Dermis microvascular lymphatic vessel endothelial cell (primary cell): Measurements from ENCODE around the gene MYL3. TPM values are rescaled to one million over a fixed set of nuclear protein-coding genes. Genes with fewer than 3 reads are reported as not detected.
"Not testable (repeated sequence)": the region's sequence is repeated elsewhere in the genome, so short reads cannot be mapped to it uniquely, and the experiment has no call there.

Source experiments
- DNase-seq, 2 donors: peaks; one replicate each; pipeline versions ENCODE4 v3.0.0 to v3.0.0-alpha.2; 2010; ENCODE audit warnings: low read depth in 2 of 2
- total RNA-seq: library from RNA; depleted of rRNA; stranded (reverse); fragments of >200 nt; gene quantifications from 2 replicates; pipeline ENCODE4 v1.2.1, GENCODE V29; 2014

The MYL3 gene
- total RNA-seq, 1 donor from 2014 or later = not detected

DNA sequence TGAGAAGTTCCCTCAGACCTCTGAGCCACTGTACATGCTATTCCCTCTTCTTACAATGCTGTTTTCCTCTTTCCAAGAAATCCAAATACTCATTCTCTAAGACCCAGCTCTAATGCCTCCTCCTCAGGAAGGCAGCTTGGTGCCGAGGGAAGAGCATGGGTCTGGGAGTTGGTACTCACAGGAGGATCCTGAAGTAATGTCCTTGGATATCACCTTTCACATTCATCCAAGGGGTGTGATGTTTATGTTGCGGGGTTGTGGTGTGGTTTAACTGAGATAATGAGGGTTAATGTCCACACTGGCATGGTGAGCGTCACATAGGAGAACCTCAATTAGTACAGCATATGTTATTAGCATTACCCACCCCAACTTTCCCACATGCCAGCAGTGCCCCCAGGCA is 31.9 kb downstream of the MYL3 start:
- no peak for DNase-seq

DNA sequence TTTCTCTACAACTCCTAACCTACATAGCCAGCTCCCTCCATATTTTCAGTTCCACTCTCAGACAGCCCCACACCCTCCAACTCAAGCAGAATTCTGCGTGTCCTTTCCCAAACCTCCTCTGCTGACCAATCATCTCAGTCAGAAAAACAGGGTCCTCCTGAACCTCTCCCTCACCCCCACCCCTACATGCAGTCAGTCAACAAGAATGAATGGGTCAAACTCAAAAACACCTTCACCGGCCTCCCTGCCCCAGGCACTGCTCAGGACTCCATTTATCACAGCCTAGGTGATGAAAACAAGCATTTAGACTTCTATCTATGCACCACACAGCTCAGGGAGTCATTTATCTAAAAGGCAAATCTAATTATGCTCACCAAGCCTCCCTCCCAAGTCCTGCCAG is 32.4 kb downstream of the MYL3 start:
- no peak for DNase-seq

DNA sequence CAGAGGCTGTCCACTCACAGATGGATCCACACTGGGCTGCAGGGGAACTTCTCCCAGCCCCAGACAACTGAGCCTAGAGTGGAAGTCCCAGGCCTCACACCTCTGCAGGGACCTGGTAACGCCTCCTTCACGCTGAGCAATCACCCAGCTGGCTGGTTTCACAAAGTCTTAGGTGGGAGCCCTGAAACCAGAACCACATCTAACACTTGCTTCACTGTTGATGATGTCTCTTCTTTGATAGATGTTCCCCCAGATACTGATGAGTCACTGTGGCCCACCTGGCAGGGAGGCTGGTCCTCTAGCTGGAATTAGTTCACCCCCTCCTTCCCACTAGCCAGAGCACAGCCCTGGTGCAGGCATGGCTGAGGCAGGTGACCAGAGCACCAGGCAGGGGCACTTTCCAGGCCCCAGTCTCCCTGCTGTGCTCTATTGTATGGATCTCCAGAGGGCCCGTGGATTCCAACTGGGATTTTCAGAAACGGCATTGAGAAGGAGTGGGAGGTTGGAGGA is 33.5 kb downstream of the MYL3 start:
- DNase-seq = no peak

DNA sequence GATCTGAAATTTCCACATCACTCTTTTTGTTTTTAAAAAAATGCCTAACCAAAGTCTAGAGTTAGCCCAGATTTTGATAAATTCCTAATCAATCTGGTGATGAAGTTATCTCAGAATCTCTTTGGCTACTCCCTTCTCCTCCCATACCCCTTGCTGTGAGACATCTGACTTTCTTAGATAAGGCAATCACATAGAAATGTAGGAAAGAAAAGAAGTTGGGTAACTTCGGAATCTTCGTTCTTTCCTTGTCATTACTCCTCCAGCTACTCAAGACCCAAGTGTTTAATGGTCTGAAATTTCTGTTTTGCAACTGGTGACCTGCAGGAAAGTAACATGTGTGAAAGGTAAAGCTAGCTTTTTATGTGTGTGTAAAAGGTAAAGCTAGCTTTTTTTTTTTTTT is 37.8 kb downstream of the MYL3 start:
- DNase-seq = no peak

DNA sequence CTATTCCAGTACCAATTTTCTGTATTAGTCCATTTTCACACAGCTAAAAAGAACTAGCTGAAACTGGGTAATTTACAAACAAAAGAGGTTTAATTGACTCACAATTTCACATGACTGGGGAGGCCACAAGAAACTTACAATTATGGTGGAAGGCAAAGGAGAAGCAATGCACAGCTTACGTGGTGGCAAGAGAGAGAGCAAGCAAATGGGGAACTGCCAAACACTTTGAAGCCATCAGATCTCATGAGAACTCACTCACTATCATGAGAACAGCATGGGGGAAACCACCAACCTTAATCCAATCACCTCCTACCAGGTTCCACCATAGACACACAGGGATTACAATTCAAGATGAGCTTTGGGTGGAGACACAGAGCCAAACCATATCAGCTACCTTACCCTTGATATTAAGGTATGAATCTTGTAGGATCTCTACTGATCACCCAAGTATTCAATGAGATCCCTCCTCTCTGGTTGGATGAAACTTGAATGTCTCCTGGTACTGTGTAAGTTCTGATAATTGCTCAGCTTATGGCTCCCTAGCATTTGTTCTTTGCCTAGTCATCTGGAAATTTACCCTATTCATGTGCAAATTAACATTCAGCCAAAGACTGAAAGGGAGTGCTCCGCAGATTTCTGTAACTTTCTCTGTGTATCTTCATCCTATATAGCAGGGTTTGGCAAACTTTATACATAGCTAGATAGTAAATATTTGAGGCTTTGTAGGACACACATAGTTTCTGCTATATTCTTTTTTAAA is 38.9 kb downstream of the MYL3 start:
- no peak for DNase-seq

DNA sequence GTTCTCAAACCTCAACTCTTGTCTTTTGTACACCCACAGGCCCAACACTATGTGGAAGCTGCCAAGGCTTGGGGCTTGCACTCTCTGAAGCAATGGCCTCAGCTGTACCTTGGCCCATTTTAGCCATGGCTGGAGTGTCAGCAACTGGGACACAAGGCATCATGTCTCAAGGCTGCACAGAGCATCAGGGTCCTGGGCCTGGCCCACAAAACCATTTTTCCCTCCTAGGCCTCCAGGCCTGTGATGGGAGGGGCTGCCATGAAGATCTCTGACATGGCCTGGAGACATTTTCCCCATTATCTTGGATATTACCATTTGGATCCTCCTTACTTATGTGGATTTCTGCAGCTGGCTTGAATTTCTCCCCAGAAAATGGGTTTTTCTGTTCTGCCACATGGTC is 39.9 kb downstream of the MYL3 start:
- not testable (repeated sequence) for DNase-seq

DNA sequence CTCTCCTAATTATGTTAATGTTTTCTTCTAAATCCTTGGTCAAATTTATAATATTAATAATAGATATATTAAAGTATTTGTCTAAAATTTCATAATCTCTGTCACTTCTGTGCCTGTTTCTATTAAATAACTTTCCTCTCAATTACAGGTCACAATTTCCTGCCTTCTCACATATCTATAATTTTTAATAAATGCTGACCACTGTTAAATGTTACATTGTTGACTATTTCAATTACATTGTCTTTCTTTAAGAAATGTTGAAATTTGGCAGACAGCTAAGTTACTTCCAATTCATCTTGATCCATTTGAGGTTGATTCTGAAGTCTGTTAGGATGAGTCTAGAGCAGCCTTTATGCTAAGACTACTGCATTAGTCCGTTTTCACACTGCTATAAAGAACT is 41.7 kb downstream of the MYL3 start:
- no peak for DNase-seq

DNA sequence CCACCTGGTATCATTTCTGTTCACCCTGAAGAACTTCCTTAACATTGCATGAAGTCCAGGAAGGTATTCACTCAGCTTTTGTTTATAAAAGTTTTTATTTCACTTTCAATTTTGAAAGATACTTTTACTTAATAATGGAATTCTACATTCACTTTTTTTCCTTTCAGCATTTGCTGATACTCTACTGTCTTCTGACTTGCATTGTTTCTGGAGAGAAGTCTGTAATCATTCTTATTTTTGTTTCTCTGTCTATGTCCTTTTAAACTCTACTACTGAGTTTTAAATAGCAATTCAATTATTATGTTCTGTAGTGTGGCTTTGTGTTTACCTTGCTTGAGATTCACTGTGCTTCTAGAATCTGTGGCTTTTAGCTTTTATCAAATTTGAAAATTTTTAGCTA is 42.4 kb downstream of the MYL3 start:
- no peak for DNase-seq

DNA sequence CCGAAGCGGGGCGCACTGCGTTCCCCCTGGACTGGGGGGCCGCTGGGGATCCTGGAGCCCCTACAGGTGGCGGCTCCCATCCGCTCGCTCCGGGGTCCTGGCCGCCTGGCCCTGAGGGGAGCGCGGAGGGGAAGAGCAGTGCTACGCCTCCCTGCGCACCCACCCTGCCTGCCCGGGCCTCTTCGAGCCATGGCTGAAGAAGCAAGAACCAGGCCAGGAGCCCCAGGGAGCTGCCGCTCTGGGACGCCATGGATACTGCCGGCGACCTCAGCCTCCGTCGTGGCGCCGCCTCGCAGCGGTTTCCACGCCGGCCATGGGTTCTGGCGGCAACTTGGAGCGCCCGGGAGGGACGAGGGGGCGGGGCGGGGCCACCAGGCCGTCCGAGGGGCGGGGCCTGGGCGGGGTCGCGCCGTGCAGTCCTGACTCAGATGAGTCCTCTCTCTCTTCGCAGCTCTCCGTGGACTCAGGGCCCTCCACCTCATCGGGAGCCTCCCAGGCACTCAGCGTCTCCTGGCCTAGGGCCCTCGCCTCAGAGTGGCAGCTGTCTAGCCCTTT is 50.9 kb downstream of the MYL3 start:
- peak in 1 of 2 donors; percentile 55 for DNase-seq

DNA sequence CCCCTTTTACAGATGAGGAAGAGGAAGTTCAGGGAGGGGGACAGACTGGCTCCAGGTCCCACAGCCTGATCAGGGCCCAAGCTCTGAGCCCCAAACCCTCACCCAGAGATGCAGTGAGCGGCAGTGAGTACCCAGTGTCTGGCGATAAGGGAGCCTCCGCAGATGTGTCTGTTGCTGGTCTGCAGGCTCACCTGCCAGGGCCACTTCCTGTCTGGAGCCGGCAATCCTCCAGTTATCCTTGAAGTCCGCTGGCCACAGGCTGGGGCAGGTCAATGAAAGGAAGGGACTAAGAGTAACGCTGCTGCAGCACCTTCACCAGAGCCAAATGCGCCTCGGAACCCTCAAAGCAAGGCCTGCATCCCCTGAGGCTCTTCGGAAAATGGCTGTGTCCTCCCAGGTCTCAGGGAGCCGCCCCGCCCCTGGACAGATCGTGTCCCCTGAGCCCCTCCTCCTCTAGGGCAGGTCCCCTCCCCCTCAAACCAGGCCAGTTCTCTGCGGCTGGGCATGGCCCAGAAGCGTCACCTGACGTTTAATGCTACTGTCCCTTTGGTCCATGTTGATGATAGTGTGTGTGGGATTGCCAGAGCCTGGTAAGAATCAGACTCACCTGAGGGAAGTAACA is 51.5 kb downstream of the MYL3 start:
- no peak for DNase-seq

DNA sequence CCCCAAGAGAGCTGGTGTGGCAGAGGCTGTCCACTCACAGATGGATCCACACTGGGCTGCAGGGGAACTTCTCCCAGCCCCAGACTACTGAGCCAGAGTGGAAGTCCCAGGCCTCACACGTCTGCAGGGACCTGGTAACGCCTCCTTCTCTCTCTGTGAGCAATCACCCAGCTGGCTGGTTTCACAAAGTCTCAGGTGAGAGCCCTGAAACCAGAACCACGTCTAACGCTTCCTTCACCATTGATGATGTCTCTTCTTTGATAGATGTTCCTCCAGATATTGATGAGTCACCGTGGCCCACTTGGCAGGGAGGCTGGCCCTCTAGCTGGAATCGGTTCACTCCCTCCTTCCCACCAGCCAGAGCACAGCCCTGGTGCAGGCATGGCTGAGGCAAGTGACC is 54.5 kb downstream of the MYL3 start:
- DNase-seq = not testable (repeated sequence)

Other genes starting within 250 kb of the MYL3 start
- gene ALS2CL, start 169.8 kb downstream of the MYL3 start, total RNA-seq = 4.9 and 5.4 TPM in 2 replicates
- gene TMIE, start 162.1 kb downstream of the MYL3 start, total RNA-seq = under 0.01 TPM in 1 of 2 replicates, not detected in the other
- not detected in 2 replicates for gene PRSS50, start 145.6 kb downstream of the MYL3 start, total RNA-seq
- under 0.01 and 0.13 TPM in 2 replicates for gene PTH1R, start 14.3 kb upstream of the MYL3 start, total RNA-seq
- gene CCDC12, start 113.3 kb upstream of the MYL3 start, total RNA-seq = 20.1 and 25.2 TPM in 2 replicates
- gene NBEAL2, start 116.2 kb upstream of the MYL3 start, total RNA-seq = 13.5 and 22.3 TPM in 2 replicates